ENCODE measurements around the gene FAM89A. TPM values are rescaled to one million over a fixed set of nuclear protein-coding genes. Genes with fewer than 3 reads are reported as not detected.

FAM89A gene
- total and polyA plus RNA-seq, 9 of the 15 experiments (the other 6 are each of a cell fraction or from before 2014, with no cell fraction given), result 8.7 to 66.2 (median 43.3) TPM

DNA sequence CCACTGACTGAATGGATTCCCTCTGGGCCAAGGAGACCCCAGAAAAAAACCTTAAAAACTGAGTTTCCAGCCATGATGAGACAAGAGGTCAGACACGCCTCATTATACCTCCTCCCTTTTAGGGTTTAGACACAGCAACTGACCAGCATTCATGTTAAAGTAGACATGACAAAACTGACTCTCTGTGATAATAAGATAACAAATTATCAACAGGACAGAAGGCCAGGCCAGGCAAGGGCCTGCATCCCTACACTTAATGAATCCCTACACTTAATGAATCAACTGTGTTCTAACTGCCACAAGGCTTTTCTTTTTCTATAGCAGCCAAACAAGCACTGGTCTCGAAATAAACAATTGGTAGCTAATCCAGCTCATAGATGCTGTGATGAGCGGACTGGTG is 33.3 kb upstream of the FAM89A start:
- POLR2A ChIA-PET, result interaction anchor here (1.0 to 1.4 kb wide), 4 partner anchors 8 to 133 kb away, joined by 4 to 8 read pairs (median 4); no protein-coding TSS in a partner anchor
- TF ChIP-seq, protein P1, sequence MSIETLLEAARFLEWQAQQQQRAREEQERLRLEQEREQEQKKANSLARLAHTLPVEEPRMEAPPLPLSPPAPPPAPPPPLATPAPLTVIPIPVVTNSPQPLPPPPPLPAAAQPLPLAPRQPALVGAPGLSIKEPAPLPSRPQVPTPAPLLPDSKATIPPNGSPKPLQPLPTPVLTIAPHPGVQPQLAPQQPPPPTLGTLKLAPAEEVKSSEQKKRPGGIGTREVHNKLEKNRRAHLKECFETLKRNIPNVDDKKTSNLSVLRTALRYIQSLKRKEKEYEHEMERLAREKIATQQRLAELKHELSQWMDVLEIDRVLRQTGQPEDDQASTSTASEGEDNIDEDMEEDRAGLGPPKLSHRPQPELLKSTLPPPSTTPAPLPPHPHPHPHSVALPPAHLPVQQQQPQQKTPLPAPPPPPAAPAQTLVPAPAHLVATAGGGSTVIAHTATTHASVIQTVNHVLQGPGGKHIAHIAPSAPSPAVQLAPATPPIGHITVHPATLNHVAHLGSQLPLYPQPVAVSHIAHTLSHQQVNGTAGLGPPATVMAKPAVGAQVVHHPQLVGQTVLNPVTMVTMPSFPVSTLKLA (conservative IDR thresholded peaks at IDR 0.05), result no peak
- TF ChIP-seq ARID1B (IDR thresholded peaks at IDR 0.05), result peak; percentile 89
- peak in 1 of 2 experiments; percentile 71; a peak in 2 of 4 replicates for TF ChIP-seq RCOR1 (IDR thresholded peaks at IDR 0.05; ENCODE audit: borderline replicate concordance in 1 of 2, low read depth in 2 of 2, low read length in 2 of 2)
- peak; percentile 70 for TF ChIP-seq EP300 (IDR thresholded peaks at IDR 0.05; ENCODE audit: low read length)
- peak; percentile 67 for TF ChIP-seq GATA2 (CRISPR knock-in tag; IDR thresholded peaks at IDR 0.05)
- TF ChIP-seq FOSL1 (tag; conservative IDR thresholded peaks at IDR 0.05), result peak; percentile 56; the same call in 1 of the 2 replicates
- TF ChIP-seq FOXK2 (conservative IDR thresholded peaks at IDR 0.05 in 1 of 2, IDR thresholded peaks at IDR 0.05 in 1 of 2; ENCODE audit: low read depth in 2 of 2), result peak; percentile 34 to 64; a peak in 3 of 4 replicates
- TF ChIP-seq, protein P2, sequence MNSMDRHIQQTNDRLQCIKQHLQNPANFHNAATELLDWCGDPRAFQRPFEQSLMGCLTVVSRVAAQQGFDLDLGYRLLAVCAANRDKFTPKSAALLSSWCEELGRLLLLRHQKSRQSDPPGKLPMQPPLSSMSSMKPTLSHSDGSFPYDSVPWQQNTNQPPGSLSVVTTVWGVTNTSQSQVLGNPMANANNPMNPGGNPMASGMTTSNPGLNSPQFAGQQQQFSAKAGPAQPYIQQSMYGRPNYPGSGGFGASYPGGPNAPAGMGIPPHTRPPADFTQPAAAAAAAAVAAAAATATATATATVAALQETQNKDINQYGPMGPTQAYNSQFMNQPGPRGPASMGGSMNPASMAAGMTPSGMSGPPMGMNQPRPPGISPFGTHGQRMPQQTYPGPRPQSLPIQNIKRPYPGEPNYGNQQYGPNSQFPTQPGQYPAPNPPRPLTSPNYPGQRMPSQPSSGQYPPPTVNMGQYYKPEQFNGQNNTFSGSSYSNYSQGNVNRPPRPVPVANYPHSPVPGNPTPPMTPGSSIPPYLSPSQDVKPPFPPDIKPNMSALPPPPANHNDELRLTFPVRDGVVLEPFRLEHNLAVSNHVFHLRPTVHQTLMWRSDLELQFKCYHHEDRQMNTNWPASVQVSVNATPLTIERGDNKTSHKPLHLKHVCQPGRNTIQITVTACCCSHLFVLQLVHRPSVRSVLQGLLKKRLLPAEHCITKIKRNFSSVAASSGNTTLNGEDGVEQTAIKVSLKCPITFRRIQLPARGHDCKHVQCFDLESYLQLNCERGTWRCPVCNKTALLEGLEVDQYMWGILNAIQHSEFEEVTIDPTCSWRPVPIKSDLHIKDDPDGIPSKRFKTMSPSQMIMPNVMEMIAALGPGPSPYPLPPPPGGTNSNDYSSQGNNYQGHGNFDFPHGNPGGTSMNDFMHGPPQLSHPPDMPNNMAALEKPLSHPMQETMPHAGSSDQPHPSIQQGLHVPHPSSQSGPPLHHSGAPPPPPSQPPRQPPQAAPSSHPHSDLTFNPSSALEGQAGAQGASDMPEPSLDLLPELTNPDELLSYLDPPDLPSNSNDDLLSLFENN (IDR thresholded peaks at IDR 0.05; ENCODE audit: low read depth in 2 of 2, low read length in 2 of 2), result peak in 1 of 2 experiments; percentile 69; a peak in 1 of 4 replicates
- no peak for TF ChIP-seq DIDO1 (tag; IDR thresholded peaks at IDR 0.05; ENCODE audit: low read depth)
- peak; percentile 72 for TF ChIP-seq MTA2 (IDR thresholded peaks at IDR 0.05; ENCODE audit: low read depth)
- no peak for TF ChIP-seq KLF6 (CRISPR knock-in tag; IDR thresholded peaks at IDR 0.05; ENCODE audit: borderline replicate concordance)
- TF ChIP-seq KDM1A (IDR thresholded peaks at IDR 0.05), result no peak
- TF ChIP-seq MTA1 (IDR thresholded peaks at IDR 0.05; ENCODE audit: borderline replicate concordance), result 0 out of 2 replicates have a peak, but pooled peaks have one; percentile 39
- TF ChIP-seq ZNF124 (CRISPR knock-in tag; IDR thresholded peaks at IDR 0.05), result no peak
- no peak for TF ChIP-seq ZNF143 (CRISPR knock-in tag; IDR thresholded peaks at IDR 0.05)

More for the DNA sequence above, 33.3 kb upstream of the FAM89A start:
- peak; percentile 81 for ATAC-seq
- in situ Hi-C loops (cut with MboI), result no loop called here
- peak; percentile 44 for FAIRE-seq
- Histone ChIP-seq H3K36me3 (ENCODE audit: control insufficient read depth, insufficient read depth, low read length) (no peaks in the 10 kb centered on the region), H3K4me3 (no peak overlapping the region), H3K9ac (ENCODE audit: insufficient read depth in 1 of 2, low read depth in 2 of 2, low read length in 2 of 2) (no peak overlapping the region), H3K4me1 (replicated peaks in 1 of 2; ENCODE audit: control insufficient read depth in 2 of 2, insufficient read depth in 2 of 2, low read length in 2 of 2) (peaks cover 0 to 17% of the 10 kb centered on the region in 2 experiments; a peak in 3 of 5 replicates), H4K20me1 (replicated peaks; ENCODE audit: control insufficient read depth, insufficient read depth, low read length) (no peaks in the 10 kb centered on the region), H3K27me3 (ENCODE audit: control insufficient read depth in 2 of 2, insufficient read depth in 2 of 2, low read length in 2 of 2) (no peaks in the 10 kb centered on the region), H3K79me2 (ENCODE audit: control insufficient read depth, insufficient read depth, low read length) (no peaks in the 10 kb centered on the region), H3K9me3 (replicated peaks; ENCODE audit: control insufficient read depth, insufficient read depth, low read depth, low read length) (no peaks in the 10 kb centered on the region; the same call in 1 of the 2 replicates), H3K27ac (ENCODE audit: extremely low read depth, low read depth, low read length) (no peak overlapping the region), H3K9me1 (ENCODE audit: control insufficient read depth, insufficient read depth, low read length) (no peaks in the 10 kb centered on the region), H3K4me2 (ENCODE audit: insufficient read depth, low read length) (no peak overlapping the region), H2AFZ (ENCODE audit: low read depth, low read length) (no peak overlapping the region; the same call in 1 of the 2 replicates)
- 37% methylated on average over 3 of the region's 3 CpGs for WGBS (ENCODE audit: insufficient coverage, low coverage, missing lambda C conversion rate)
- no TSS peak for BruUV-seq (replicated peaks)
- CTCF ChIA-PET (ENCODE audit: low intra/inter-chr PET ratio), result no interaction called here
- DNase-seq (ENCODE audit: extremely low read depth in 1 of 4, low spot score in 3 of 4), result peak in 2 of 4 experiments; percentile 41 to 62
- intact Hi-C loops (cut with micrococcal nuclease), result no loop called here

Measured in K562 (cell line).